Smooth muscle cell (in vitro differentiated cells): ENCODE results near the gene CDKL4. TPM values are rescaled to one million over a fixed set of nuclear protein-coding genes. Genes with fewer than 3 reads are reported as not detected.
"Not testable (repeated sequence)": the region's sequence is repeated elsewhere in the genome, so short reads cannot be mapped to it uniquely, and the experiment has no call there.

ENCODE experiments used
- DNase-seq: peaks from one replicate; lab custom pipeline; 2025; ENCODE audit not compliant: unreplicated experiment; lab: John Stamatoyannopoulos, UW
- H2AFZ ChIP-seq: fragments of 200-600 bp; sonication (generic); 2 replicates; pipeline ENCODE4 v1.6.0; 2016; ENCODE audit warnings: antibody characterized with exemption, low read depth, mild to moderate bottlenecking
- H3F3A ChIP-seq: fragments of 200-600 bp; sonication (generic); 2 replicates; pipeline ENCODE4 v1.6.0; 2017; ENCODE audit warnings: antibody characterized with exemption, low read depth
- H3K27ac ChIP-seq: fragments of 200-600 bp; sonication (generic); 2 replicates; pipeline ENCODE4 v1.5.1; 2016; ENCODE audit warnings: low read depth, mild to moderate bottlenecking
- H3K27me3 ChIP-seq: fragments of 200-600 bp; sonication (generic); 2 replicates; pipeline ENCODE4 v1.6.1; 2016; ENCODE audit warnings: low read depth, mild to moderate bottlenecking
- H3K36me3 ChIP-seq: fragments of 200-600 bp; sonication (generic); 2 replicates; pipeline ENCODE4 v1.5.1; 2016; ENCODE audit warnings: low read depth
- H3K4me1 ChIP-seq: fragments of 200-600 bp; sonication (generic); 2 replicates; pipeline ENCODE4 v1.5.1; 2016; ENCODE audit warnings: low read depth
- H3K4me2 ChIP-seq: fragments of 200-600 bp; sonication (generic); 2 replicates; pipeline ENCODE4 v1.6.0; 2016; ENCODE audit warnings: mild to moderate bottlenecking
- H3K4me3 ChIP-seq: fragments of 200-600 bp; sonication (generic); 2 replicates; pipeline ENCODE4 v1.5.1; 2016; ENCODE audit warnings: mild to moderate bottlenecking
- H3K79me2 ChIP-seq: fragments of 200-600 bp; sonication (generic); 2 replicates; pipeline ENCODE4 v1.6.0; 2016; ENCODE audit warnings: low read depth, mild to moderate bottlenecking
- H3K9ac ChIP-seq: fragments of 200-600 bp; sonication (generic); 2 replicates; pipeline ENCODE4 v1.6.0; 2016; ENCODE audit warnings: low read depth
- H3K9me3 ChIP-seq: fragments of 200-600 bp; sonication (generic); replicated peaks from 2 replicates; pipeline ENCODE4 v1.5.1; 2016; ENCODE audit warnings: low read depth
- H4K20me1 ChIP-seq: fragments of 200-600 bp; sonication (generic); 2 replicates; pipeline ENCODE4 v1.6.0; 2016; ENCODE audit warnings: low read depth
- WGBS: methylation state at CpG from one replicate; pipeline ENCODE4 v1.1.7; 2016; ENCODE audit warnings: low lambda C conversion rate; 5-methylcytosine and 5-hydroxymethylcytosine counted together
- polyA plus RNA-seq: library from polyadenylated mRNA; unstranded; fragments of >200 nt; fragmentation: Nextera tagmentation; extraction: Ambion mirVana; gene quantifications from 2 replicates; pipeline ENCODE4 v1.2.1, GENCODE V29; 2016
- total RNA-seq: library from RNA; depleted of rRNA; stranded (reverse); fragments of >200 nt; gene quantifications from 2 replicates; pipeline ENCODE4 v1.2.3, GENCODE V29; 2014
- TF ChIP-seq, protein P1 (sequence below): fragments of 200-600 bp; sonication (generic); IDR thresholded peaks from 2 replicates; pipeline ENCODE4 v1.5.1; 2017; ENCODE audit warnings: borderline replicate concordance, mild to moderate bottlenecking, antibody characterized with exemption; ENCODE audit not compliant: insufficient read depth, poor library complexity, severe bottlenecking

The CDKL4 gene
- total and polyA plus RNA-seq, 2 experiments from 2014 or later = 0.27 to 0.53 TPM

DNA sequence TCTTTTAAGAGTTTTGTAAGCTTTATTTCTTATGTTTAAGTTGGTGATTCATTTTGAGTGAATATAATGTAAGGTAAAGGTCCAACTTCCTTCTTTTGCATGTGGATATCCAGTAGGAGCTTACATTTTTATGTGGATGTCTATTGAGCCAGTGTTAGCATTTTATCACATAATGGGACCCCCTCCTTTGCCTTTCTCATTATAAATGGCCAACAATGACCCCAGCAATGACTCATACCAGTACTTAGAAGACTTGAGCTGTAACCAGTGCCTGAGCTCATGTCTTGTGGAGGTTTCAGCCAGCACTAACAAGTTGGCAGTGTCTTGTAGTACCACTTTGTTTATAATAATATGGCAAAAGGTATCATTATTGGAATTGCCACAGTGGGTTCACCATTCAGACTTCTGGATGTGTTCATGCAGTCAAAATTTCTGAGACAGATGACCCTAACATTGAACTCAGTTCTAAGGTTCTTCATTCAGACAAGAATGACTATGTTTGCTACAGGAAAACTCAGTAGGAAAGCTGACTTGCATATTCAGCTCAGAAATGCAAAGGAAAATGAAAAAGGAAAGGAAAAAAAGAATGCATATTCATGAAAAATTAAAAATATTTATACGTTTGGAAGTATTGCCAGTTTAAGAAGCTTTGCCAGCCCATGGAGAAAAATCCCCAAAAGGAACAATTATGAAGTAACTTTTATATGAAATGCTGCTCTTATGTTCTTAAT is 41.0 kb downstream of the CDKL4 start:
- Histone ChIP-seq H3K27ac (no peak overlapping the region), H3F3A (no peaks in the 10 kb centered on the region), H3K4me3 (no peak overlapping the region), H3K9me3 (no peaks in the 10 kb centered on the region), H3K27me3 (no peaks in the 10 kb centered on the region), H3K79me2 (no peaks in the 10 kb centered on the region), H3K36me3 (no peaks in the 10 kb centered on the region), H2AFZ (no peak overlapping the region), H3K4me1 (no peaks in the 10 kb centered on the region), H3K4me2 (no peak overlapping the region), H3K9ac (no peak overlapping the region), H4K20me1 (no peaks in the 10 kb centered on the region)
- 86% methylated on average over 1 of the region's 1 CpG for WGBS
- DNase-seq = no peak
- TF ChIP-seq, protein P1, sequence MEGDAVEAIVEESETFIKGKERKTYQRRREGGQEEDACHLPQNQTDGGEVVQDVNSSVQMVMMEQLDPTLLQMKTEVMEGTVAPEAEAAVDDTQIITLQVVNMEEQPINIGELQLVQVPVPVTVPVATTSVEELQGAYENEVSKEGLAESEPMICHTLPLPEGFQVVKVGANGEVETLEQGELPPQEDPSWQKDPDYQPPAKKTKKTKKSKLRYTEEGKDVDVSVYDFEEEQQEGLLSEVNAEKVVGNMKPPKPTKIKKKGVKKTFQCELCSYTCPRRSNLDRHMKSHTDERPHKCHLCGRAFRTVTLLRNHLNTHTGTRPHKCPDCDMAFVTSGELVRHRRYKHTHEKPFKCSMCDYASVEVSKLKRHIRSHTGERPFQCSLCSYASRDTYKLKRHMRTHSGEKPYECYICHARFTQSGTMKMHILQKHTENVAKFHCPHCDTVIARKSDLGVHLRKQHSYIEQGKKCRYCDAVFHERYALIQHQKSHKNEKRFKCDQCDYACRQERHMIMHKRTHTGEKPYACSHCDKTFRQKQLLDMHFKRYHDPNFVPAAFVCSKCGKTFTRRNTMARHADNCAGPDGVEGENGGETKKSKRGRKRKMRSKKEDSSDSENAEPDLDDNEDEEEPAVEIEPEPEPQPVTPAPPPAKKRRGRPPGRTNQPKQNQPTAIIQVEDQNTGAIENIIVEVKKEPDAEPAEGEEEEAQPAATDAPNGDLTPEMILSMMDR = no peak

DNA sequence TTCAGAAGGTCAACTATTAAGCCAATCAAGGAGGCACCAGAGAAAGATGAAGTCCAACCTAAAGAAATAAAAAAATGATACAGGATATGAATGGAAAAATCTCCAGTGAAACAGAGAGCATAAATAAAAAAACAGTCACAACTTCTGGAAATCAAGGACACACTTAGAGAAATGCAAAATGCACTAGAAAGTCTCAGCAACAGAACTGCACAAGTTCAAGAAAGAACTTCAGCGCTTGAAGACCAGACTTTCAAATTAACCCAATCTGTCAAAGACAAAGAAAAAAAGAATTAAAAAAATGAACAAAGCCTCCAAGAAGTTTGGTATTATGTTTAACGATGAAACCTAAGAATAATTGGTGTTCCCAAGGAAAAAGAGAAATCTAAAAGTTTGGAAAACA is 46.8 kb downstream of the CDKL4 start:
- not testable (repeated sequence) for H3K79me2 ChIP-seq, H3K36me3 ChIP-seq, H2AFZ ChIP-seq, H3K4me1 ChIP-seq, H3K27ac ChIP-seq, H3F3A ChIP-seq, H3K9ac ChIP-seq, DNase-seq, H3K9me3 ChIP-seq, H3K27me3 ChIP-seq, H4K20me1 ChIP-seq, H3K4me3 ChIP-seq, H3K4me2 ChIP-seq
- 100% methylated on average over 2 of the region's 2 CpGs for WGBS

DNA sequence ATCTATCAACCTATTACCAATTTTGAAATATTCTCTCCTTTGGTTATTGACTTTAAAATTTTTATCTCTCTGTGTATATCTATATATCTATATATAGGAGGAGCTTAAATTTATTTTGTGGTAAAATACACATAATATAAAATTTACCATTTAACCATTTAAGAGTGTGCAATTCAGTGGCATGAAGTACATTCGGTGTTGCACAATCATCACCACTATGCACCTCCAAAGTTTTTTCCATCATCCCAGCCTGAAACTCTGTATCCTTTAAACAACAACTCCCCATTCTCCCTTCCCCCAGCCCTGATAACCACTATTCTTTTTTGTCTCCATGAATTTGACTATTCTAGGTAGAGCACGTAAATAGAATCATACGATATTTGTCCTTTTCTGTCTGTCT is 49.1 kb downstream of the CDKL4 start:
- H3K4me1 ChIP-seq = no peaks in the 10 kb centered on the region
- no peak for DNase-seq
- H4K20me1 ChIP-seq = no peaks in the 10 kb centered on the region
- no peak overlapping the region for H3K27ac ChIP-seq
- H3K36me3 ChIP-seq = no peaks in the 10 kb centered on the region
- H2AFZ ChIP-seq = no peak overlapping the region
- H3F3A ChIP-seq = no peaks in the 10 kb centered on the region
- H3K9ac ChIP-seq = no peak overlapping the region
- H3K27me3 ChIP-seq = no peaks in the 10 kb centered on the region
- no peak overlapping the region for H3K4me3 ChIP-seq
- H3K4me2 ChIP-seq = no peak overlapping the region
- no peaks in the 10 kb centered on the region for H3K79me2 ChIP-seq
- TF ChIP-seq, protein P1 = no peak
- no peaks in the 10 kb centered on the region for H3K9me3 ChIP-seq
- 99% methylated on average over 3 of the region's 3 CpGs for WGBS

DNA sequence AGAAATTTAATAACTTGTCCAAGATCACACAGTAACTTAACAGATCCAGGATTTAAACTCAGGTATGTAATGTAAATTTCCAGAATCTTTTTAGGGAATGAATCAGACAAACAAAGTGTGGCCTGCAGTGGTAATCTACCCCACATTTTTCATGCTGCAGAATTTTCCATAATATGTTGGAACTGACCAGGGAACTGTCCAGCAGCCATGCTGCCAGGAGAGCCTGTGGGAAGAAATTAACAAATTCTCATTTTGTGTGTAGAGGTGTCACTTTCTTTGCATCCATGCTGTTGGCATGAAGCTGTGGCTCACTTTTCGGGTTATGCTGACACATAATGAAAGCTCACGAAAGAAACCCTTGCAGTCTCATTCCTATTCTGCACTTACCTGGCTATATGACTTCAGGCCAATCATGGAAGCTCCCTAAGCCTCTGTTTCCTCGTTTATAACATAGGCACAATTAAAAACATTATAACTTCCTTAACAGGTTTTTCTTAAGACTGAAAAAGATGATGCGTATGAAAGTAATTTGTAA is 54.7 kb downstream of the CDKL4 start:
- Histone ChIP-seq H3K4me3 (no peak overlapping the region), H4K20me1 (no peaks in the 10 kb centered on the region), H3K27me3 (no peaks in the 10 kb centered on the region), H3K79me2 (no peaks in the 10 kb centered on the region), H3K4me2 (no peak overlapping the region), H3K4me1 (no peaks in the 10 kb centered on the region), H3K36me3 (no peaks in the 10 kb centered on the region), H3K27ac (no peak overlapping the region), H2AFZ (no peak overlapping the region), H3K9ac (no peak overlapping the region), H3K9me3 (no peaks in the 10 kb centered on the region), H3F3A (no peaks in the 10 kb centered on the region)
- WGBS = 89% methylated on average over 4 of the region's 4 CpGs
- DNase-seq = no peak
- TF ChIP-seq, protein P1 = no peak
